ENCODE data around the gene ATF4.
A peak's percentile ranks its signal among the peaks of the same experiment; 100 is the strongest.

ATF4 gene, protein sequence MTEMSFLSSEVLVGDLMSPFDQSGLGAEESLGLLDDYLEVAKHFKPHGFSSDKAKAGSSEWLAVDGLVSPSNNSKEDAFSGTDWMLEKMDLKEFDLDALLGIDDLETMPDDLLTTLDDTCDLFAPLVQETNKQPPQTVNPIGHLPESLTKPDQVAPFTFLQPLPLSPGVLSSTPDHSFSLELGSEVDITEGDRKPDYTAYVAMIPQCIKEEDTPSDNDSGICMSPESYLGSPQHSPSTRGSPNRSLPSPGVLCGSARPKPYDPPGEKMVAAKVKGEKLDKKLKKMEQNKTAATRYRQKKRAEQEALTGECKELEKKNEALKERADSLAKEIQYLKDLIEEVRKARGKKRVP

DNA sequence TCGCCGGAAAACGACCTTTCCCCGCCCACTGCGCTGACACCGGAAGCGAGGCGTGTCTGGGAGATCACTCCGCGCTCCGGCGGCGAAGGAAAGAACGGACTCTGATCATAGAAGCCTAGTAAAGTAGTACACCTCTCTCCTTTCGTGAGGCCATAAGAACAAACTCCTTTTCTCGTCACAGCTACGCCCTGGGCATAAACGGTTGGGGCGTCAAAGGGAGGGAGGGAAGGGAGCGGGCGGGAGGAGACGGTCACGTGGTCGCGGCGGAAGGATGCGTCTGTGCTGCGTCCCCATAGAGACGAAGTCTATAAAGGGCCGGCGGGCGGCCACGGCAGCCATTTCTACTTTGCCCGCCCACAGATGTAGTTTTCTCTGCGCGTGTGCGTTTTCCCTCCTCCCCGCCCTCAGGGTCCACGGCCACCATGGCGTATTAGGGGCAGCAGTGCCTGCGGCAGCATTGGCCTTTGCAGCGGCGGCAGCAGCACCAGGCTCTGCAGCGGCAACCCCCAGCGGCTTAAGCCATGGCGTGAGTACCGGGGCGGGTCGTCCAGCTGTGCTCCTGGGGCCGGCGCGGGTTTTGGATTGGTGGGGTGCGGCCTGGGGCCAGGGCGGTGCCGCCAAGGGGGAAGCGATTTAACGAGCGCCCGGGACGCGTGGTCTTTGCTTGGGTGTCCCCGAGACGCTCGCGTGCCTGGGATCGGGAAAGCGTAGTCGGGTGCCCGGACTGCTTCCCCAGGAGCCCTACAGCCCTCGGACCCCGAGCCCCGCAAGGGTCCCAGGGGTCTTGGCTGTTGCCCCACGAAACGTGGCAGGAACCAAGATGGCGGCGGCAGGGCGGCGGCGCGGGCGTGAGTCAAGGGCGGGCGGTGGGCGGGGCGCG lies at the start of gene ATF4:
TSS of gene ATF4 (plus strand) at position 337 of the 880 bp plus-strand sequence. CDS start 884 bp downstream, outside the sequence.
- DNase-seq (ENCODE audit: low spot score), result peak; percentile 96

- DNase-seq (ENCODE audit: low spot score), result no peak
These were observed 48.8 kb upstream of the ATF4 start for GRCh38 chr22:39471381-39472141.

DNA sequence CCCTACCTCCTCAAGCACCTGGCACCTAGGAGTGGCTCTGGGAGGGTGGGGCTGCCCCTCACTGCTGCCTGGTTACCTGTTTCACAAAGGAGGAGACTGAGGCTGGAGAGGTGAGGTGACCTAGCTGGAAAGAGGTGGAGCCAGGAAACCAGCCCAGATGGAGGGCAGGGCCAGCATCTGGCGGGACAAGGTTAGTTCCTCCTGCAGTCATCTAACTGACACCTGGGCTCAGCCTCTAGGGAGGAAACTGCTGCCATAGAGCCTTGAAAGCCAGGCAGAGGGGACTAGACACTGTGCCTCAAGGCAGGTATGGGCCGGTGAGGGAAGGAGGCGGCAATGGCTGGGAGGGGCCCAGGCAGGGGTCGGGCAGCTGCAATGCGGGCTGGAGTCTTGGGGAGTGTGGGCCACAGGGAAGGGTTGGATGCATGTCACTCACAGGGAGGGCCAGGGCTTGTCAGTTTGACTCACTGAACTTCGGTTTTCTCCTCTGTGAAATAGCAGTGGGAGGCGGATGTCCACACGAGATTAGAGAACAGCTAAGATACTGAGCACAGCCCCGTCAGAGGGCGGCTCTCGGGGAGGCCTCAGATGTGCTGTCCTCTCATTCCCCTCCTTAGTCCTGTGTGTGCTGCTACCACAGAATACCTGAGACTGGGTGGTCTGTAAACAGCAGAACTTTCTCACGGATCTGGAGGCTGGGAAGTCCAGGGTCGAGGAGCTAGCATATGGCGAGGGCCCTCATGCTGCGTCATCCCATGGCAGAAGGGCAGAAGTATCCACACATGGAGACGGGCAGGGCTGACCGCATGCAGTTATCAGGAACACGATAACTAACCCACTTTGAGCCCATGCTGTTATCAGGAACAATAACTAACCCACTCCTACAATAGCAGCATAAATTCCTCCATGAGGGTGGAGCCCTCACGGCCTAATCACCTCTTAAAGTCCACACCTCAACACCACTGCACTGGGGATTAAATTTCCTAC lies 47.5 kb upstream of the ATF4 start:
- DNase-seq (ENCODE audit: low spot score), result no peak

GRCh38 chr22:39473851-39474250 lies 46.5 kb upstream of the ATF4 start:
- no peak for DNase-seq (ENCODE audit: low spot score)

DNA sequence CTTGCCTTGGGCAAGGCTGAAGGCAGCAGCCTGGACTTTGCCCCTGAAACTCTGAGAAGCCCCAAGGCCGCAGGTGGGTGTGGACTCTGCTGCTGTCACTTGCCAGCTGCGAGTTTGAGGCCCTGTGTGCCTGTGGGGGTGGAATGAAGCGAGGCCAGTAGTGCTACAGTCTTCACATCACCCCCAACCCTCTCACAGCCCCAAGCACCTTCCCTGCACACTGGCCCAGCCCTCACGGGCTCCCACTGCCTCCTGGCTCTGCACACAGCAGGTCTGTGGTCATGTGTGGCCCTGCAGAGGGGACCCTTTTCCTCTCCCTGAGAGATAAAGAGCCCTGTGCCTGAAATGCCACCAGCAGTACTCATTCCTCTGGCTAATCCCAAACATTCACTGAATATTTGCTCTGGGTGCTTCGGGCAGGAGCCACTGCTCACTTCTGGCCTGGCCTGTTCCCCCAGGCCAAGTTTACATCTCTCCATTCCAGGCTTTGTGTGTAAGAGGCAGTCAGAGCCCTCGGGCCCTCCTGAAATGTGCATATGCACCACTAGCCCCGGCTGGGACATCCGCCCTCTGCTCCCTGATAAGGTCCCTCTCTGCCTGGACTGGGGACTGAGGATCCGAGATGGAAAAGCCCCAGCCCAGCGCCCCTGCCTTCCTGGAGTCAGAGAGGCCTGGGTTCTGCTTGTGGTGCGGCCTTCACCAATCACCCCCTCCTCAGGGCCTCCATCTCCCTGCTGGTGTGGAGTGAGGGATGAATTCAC lies 45.8 kb upstream of the ATF4 start:
- peak; percentile 63 for DNase-seq (ENCODE audit: low spot score)

DNA sequence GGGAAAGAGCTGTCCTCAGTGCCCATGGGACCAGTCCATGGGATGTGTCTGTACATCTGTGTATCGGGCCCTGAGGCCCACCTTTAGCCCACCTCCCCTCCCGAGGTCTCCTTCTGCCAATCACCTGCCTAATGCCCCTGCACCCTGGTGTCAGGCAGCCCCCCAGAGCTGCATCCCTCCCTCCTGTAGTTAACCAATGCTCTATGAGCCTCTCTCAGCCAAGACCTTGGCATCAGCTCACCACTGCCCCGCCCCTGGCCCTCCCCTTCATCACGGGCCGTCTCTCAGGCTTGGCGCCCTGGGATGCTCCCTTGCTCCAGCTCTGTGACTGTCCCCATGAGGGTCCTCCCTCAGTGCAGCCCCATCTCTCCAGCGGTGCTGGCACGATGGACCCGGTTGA lies 45.0 kb upstream of the ATF4 start:
- DNase-seq (ENCODE audit: low spot score), result no peak

DNA sequence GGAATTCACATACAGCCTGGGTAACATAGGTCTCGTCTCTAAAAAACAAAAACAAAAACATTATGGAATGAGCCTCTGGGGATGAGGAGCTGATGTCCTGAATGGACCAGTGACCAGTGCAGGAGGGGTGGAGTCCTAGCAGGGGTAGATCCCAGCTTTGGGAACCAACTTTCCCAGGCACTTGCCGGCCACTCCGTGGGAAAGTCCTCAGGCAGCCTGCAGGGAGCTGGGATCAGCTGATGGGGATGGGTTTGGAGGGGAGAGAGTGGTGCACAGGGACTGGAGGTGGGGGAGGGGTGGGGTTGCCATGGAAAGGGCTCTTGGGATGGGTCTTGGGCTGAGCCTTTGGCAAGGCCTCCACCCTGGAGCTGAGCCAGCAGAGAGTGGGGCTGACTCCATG lies 44.5 kb upstream of the ATF4 start:
- peak; percentile 64 for DNase-seq (ENCODE audit: low spot score)

- DNase-seq (ENCODE audit: low spot score), result no peak
These were observed 43.7 kb upstream of the ATF4 start for GRCh38 chr22:39476664-39477063.

DNA sequence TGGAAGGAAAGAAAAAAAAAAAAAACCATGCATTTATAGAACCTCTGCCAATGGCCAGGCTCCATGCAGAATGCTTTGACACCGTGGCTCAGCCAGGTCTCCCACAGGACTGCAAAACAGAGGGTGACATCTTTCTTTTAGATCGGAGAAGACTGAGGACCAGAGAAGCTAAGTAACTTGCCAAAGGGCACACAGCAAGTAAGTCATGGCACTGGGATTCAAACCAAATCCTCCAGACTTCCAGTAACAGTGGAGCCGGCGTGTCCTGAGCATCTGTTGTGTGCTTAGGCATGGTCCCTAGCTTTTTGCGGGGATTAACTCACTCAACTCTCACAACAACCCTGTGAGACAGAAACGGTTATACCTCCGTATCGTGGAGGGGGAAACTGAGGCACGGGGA lies 42.8 kb upstream of the ATF4 start:
- DNase-seq (ENCODE audit: low spot score), result no peak

DNA sequence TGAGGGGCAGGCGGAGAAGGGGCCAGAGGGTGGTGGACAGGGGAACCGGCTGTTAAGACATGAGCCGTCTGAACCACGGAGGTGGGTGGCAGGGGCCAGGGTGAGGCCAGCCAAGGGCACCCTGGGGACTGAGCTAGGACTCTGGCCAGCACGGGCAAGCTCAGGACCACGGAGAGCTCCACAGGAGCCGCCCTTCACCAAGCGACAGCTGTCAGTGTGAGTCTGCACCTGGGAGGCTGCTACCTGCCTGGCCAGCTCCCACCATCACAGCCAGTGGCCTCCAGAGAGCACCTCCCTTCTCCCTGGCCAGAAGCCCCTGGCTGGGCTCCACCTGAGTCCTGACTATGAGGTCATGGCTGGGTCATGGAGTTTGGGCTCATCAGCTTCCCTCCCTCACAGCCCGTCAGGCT lies 41.9 kb upstream of the ATF4 start:
- DNase-seq (ENCODE audit: low spot score), result no peak

GRCh38 chr22:39479254-39479653 lies 41.1 kb upstream of the ATF4 start:
- DNase-seq (ENCODE audit: low spot score), result no peak

DNA sequence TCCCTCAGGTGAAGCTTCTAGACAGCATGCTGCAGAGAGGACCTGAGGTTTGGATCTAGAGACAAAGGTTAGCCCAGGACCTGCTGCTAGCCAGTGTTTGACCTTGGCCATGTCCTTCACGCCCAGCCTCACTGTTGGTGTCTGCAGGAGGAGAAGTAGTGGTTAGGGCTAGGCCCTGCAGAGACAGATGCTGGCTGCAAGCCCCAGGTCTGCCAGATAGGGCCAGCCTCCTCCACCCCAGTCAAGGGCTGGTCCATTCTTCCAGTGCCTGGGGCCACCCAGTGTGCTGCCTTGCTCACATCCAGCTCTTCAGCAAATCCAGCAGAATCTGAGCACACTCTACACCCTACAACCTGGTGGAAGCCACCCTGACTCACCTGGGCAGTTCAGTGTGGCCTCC lies 39.8 kb upstream of the ATF4 start:
- no peak for DNase-seq (ENCODE audit: low spot score)

- no peak for DNase-seq (ENCODE audit: low spot score)
These were observed 39.3 kb upstream of the ATF4 start for GRCh38 chr22:39481054-39481453.

DNA sequence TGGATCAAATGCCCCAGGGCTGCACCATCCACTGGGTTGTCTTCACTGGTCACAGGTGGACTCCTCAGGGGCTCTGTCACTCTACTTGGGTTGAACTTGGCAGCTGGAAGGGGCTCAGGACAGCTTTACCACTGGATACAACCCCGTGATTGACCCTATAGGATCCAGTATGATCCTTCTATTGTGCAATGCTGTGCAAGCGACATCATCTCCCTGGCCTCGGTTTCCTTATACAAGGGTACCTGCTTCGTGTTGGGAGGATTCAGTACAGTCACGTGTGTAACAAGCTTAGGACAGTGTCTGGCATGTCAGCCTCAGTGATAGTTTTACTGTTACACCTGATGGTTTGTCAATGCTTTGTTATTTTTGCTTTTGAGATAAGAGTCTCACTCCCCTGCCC lies 38.8 kb upstream of the ATF4 start:
- DNase-seq (ENCODE audit: low spot score), result no peak

DNA sequence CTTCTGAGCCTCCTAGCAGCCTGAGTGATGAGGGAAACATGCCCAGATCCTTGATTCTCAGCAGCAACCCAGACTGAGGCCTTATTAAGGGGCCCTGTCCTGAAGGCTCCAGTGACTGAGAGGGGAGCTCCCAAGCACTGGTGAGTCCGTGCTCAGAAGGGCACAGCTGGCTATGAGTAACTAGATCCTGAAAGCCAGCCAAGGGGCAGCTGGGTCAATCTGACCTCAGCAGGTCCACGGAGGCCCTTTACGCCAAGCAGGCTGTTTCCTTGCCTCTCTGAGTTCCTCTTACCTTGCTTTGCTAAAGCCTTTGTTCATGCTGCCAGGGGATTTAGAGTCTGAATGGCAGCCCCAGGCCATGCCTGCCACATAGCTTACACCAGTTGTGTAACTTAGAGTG lies 37.6 kb upstream of the ATF4 start:
- DNase-seq (ENCODE audit: low spot score), result no peak

DNA sequence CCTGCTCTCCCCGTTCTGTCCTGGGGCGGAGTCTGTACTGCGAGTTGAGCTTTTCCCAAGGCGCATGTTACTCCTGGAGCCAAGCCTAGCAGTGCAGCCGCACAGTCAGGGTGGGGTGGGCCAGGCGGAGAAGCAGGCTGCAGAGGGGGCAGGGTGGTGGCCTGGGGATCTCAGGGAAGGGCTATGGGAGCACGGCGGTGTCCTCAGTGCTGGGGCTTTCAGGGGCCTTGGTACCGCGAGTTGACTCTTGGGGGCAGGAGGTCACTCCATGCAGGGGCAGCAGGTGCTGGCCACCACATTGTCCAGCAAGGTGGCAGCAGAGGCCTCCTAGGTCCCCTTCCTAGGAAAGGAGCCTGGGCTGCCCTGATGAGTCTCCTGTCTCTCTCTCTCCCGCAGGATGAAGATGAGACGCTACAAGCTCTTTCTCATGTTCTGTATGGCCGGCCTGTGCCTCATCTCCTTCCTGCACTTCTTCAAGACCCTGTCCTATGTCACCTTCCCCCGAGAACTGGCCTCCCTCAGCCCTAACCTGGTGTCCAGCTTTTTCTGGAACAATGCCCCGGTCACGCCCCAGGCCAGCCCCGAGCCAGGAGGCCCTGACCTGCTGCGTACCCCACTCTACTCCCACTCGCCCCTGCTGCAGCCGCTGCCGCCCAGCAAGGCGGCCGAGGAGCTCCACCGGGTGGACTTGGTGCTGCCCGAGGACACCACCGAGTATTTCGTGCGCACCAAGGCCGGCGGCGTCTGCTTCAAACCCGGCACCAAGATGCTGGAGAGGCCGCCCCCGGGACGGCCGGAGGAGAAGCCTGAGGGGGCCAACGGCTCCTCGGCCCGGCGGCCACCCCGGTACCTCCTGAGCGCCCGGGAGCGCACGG lies 33.2 kb upstream of the ATF4 start:
- no peak for DNase-seq (ENCODE audit: low spot score)

- DNase-seq (ENCODE audit: low spot score), result no peak
These were observed 32.4 kb upstream of the ATF4 start for GRCh38 chr22:39487826-39488520.

DNA sequence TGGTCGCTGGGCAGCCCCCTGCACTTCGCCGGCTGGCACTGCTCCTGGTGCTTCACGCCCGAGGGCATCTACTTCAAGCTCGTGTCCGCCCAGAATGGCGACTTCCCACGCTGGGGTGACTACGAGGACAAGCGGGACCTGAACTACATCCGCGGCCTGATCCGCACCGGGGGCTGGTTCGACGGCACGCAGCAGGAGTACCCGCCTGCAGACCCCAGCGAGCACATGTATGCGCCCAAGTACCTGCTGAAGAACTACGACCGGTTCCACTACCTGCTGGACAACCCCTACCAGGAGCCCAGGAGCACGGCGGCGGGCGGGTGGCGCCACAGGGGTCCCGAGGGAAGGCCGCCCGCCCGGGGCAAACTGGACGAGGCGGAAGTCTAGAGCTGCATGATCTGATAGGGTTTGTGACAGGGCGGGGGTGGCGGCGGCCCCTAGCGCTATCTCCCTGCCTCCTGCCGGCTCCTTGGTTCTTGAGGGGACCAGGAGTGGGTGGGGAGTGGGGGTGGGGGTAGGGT lies 31.7 kb upstream of the ATF4 start:
- DNase-seq (ENCODE audit: low spot score), result no peak

Measured in ecto neural progenitor cell (in vitro differentiated cells).